Measurements from ENCODE around the gene TNFRSF19.

GRCh38 chr13:23695711-23696464, 125.7 kb downstream of the TNFRSF19 start:
- TF ChIP-seq CTCF (CRISPR knock-in tag; IDR thresholded peaks at IDR 0.05) (no peak), CBFB (CRISPR knock-in tag; IDR thresholded peaks at IDR 0.05) (no peak), PHF21A (CRISPR knock-in tag; IDR thresholded peaks at IDR 0.05) (no peak), ARNT (IDR thresholded peaks at IDR 0.05) (no peak), ZNF552 (CRISPR knock-in tag; IDR thresholded peaks at IDR 0.05; ENCODE audit: borderline replicate concordance) (no peak), CHD4 (IDR thresholded peaks at IDR 0.05; ENCODE audit: borderline replicate concordance, low read length) (no peak), POLR2A (IDR thresholded peaks at IDR 0.05; ENCODE audit: insufficient read depth in 1 of 2, low read depth in 2 of 2, low read length in 2 of 2) (no peak), SP140L (CRISPR knock-in tag; IDR thresholded peaks at IDR 0.05; ENCODE audit: borderline replicate concordance) (no peak)
